DMS153 (cell line): ENCODE data around the gene CFAP298.

Source experiments
- DNase-seq: peaks from one replicate; lab custom pipeline; 2025; lab: John Stamatoyannopoulos, UW

CFAP298 gene

DNA sequence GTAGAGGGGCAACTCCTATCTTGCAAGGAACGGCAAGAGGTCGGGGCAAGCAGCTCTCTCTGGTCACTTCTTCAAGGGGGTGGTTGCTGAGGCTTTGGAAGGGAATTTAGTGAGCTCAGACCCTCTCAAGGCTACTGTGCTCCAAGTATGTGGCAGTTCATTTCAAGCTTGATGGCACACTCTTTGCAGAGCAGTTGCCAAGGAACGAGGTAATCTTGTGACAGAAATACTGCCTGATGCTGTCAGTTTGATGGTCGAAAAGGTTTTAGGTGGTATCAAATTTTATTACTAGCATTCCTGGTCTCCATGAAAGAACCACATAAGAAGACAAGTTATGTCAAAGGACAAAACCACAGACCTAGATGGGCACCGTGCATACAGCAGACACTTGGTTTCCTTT, 13.1 kb downstream of the CFAP298 start:
- DNase-seq = no peak

GRCh38 chr21:32597205-32597604, 15.0 kb downstream of the CFAP298 start:
- no peak for DNase-seq

GRCh38 chr21:32595431-32595830, 16.7 kb downstream of the CFAP298 start:
- DNase-seq = no peak

DNA sequence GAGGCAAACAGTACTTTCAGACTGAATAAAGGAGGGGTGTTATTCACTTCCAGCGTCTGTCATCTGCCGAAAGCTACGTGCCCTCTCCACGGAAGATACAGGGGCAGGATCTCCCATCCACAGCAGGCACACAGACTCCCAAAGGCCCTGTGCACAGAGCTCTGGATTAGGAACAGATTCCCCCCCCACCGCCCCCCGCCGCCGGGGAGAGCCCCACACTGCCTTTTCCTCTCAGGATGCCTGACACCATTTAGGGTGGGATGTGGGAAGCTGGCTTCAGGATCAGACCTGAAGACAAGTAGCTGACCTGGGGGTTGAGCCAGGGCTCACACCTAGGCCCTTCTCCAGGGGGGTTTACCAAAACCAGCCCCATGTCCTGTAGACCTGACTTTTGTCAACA, 18.5 kb downstream of the CFAP298 start:
- DNase-seq = no peak

GRCh38 chr21:32592929-32593502, 19.2 kb downstream of the CFAP298 start:
- no peak for DNase-seq

DNA sequence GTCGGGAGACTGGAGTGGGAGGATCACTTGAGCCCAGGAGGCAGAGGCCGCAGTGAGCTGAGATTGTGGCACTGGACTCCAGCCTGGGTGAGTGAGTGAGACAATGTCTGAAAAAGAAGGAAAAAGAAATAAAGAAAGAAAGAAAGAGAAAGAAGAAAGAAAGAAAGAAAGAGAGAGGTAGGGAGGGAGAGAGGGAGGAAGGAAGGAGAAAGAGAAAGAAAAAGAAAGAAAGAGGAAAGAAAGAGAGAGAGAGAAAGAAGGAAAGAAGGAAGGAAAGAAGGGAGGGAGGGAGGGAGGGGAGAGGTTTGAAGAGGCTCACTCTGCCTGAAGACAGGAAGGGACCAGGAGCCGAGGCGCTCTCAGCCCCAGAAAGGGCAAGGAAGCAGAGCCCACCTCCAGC, 22.0 kb downstream of the CFAP298 start:
- DNase-seq = no peak

GRCh38 chr21:32587651-32588050, 24.5 kb downstream of the CFAP298 start:
- no peak for DNase-seq

DNA sequence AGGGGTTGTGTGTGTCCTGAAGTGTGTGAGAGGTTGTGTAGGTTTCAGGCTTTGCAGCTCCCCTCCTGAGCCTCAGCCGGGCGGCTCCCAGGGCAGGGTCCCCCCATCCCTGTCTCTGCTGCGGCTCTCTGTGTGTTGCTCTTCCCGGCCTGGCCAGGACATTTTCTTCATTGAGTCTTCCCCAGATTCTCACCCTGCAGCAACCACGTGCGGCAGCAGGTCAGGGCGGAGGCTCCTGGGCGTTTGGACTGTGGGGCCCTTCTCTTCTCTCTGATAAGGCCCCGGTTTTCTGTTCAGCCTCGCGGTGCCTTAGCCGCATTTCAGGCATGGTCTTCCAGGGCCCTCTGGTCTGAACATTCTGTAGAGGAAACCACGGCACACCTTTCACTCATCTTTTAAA, 25.1 kb downstream of the CFAP298 start:
- DNase-seq = no peak

- DNase-seq = no peak
Measured at GRCh38 chr21:32585970-32586369, 26.2 kb downstream of the CFAP298 start.

GRCh38 chr21:32585042-32585710, 27.0 kb downstream of the CFAP298 start, which contains the start of gene TCP10L:
TCP10L (minus strand) TSS chr21:32585523; CDS start chr21:32584304, 1,219 bp downstream.
- DNase-seq = no peak

DNA sequence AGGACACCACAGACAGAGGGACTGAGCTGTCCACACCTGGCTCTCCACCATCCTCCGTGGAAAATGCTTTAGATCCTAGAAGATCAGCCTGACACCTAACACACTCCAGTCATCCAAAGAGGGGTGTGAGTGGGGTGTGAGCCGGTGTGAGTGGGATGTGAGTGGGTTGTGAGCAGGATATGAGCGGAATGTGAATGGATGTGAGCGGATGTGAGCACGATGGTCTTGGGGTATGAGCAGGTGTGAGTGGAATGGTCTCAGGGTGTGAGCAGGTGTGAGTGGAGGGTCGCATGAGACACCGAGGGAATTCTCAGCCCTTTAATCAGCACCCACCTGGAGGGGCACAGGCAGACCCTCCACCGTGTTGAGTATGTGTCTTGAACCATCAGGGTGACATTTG, 27.7 kb downstream of the CFAP298 start:
- DNase-seq = no peak

GRCh38 chr21:32581732-32582131, 30.4 kb downstream of the CFAP298 start:
- DNase-seq = no peak

DNA sequence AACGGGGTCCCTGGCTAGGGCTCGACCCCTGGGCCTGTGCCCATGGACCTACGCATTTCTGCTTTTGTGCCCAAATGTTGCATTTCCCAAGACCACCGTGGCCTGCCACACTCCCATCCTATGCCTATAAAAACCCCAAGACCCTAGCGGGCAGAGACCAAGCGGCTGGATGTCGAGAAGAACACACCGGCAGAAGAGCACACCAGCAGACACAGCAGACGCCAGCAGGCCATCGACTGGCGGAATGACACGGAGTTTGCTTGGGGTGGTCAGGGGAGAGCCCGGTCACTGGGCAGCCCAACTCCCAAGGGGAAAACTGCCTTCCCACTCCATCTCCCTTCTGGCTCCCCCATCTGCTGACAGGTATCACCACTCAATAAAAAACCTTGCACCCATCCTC, 31.2 kb downstream of the CFAP298 start:
- DNase-seq = no peak

GRCh38 chr21:32578107-32578691, 34.0 kb downstream of the CFAP298 start:
- no peak for DNase-seq

DNA sequence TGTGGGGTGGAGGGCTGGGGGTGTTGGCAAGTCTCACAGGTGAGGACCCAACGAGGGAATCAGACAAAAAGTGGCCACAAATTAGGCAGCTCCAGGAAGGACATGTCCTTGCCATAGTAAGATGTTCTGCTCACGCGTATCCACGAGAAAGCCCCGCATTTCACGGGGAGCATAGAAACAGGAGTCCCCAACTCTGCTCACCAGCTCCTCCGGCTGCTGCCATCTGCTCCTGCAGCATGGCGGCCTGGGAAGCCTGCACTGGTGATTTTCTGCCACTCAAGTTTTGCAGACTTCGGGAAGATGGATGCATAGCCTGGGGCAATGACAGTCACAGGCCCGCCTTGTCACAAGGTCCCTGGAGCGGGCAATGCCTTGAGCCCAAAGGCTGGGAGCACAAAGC, 36.2 kb downstream of the CFAP298 start:
- DNase-seq = no peak

- DNase-seq = no peak
Measured at GRCh38 chr21:32574946-32575925, 36.9 kb downstream of the CFAP298 start.

DNA sequence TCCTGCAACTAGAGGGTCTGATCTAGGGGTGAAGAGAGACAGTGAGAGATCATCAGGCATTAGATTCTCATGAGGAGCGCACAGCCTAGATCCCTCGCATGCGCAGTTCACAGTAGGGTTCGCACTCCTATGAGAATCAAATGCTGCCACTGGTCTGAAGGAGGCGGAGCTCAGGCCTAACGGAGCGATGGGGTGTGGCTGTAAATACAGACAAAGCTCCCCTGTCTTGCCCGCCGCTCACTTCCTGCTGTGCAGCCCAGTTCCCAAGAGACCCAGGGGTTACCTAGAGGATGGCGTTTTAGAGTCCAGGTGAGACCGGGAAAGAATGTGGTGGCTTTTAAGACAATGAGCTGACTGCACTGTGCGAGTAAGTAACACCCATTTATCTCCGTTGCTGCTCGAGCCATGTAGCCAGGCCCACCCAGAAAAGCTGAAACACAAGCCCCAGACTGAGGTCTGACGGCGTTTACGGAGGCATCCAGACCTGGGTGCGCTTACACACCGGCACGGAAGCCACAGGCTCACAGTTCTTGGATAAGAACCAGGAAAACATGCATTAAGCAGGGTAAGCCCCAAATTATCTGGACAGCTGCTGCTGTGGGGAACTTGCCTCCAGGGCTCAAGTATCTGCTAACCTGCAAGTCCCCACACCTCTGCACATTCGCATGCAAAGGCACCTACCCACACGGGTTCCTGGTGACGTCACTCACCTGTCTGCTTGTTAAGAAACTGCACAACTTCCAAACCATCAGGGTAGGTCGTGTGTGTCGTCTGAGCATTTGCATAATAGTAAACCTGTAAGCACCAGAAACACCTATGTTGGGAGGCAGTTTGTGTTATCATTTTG, 39.4 kb downstream of the CFAP298 start:
- DNase-seq = peak; percentile 90

DNA sequence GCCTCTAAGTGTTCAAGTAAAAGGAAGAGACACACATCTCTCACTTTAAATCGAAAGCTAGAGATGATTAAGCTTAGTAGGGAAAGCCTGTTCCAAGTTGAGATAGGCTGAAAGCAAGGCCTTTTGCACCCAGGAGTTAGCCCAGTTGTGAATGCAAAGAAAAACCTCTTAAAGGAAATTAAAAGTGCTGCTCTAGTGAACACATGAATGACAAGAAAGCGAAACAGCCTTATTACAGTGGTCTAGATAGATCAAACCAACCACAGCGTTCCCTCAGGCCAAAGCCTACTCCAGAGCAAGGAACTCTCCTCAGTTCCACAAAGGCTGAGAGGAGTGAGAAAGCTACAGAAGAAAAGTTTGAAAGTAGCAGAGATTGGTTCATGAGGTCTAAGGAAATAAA, 41.7 kb downstream of the CFAP298 start:
- DNase-seq = no peak

- peak; percentile 53 for DNase-seq
Measured at GRCh38 chr21:32569261-32570230, 42.6 kb downstream of the CFAP298 start.

DNA sequence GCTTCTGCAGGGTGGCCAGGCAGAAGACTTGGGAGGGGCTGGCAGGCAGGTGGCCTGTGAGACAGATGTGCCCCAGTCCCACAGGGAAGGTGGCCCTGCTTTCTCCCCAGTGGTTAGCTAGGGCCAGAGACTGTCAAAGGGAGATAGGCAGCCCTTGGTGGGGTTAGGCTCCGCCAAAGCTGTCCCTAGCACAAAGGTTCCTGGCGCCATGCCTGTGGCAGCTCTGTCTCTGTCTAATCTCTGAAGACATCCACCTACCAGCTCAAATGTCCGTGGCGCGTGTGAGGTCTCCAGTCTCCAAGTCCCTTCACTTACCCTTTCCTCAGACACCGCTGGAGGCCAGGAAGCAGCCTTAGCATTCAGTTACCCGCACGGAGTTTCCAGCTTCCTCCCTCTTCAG, 44.6 kb downstream of the CFAP298 start:
- DNase-seq = no peak
